Thoracic aorta (tissue), 2 donors: Measurements from ENCODE around the gene MACROH2A2. TPM values are rescaled to one million over a fixed set of nuclear protein-coding genes. Genes with fewer than 3 reads are reported as not detected.
A peak's percentile ranks its signal among the peaks of the same experiment; 100 is the strongest.
"Not testable (repeated sequence)": the region's sequence is repeated elsewhere in the genome, so short reads cannot be mapped to it uniquely, and the experiment has no call there.

Experiments
- ATAC-seq: fragments of 150-250 bp; one replicate; pipeline ENCODE4 v1.8.0; 2017; ENCODE audit warnings: low read depth; ENCODE audit not compliant: insufficient number of reproducible peaks, low FRiP score
- DNase-seq: peaks from one replicate; pipeline ENCODE4 v3.0.0-alpha.2; 2020; ENCODE audit warnings: low spot score
- H3K27ac ChIP-seq, 2 donors: fragments of 200-600 bp; sonication (generic); 1 replicate in 1 of 2; 2 replicates in 1 of 2; pipeline ENCODE4 v1.5.1; 2016; ENCODE audit warnings: mild to moderate bottlenecking in 2 of 2, moderate library complexity in 2 of 2
- H3K27me3 ChIP-seq: fragments of 200-600 bp; sonication (generic); replicated peaks from 2 replicates; pipeline ENCODE4 v1.6.0; 2016; ENCODE audit warnings: mild to moderate bottlenecking; ENCODE audit not compliant: insufficient read depth
- H3K36me3 ChIP-seq: fragments of 200-600 bp; sonication (generic); one replicate; pipeline ENCODE4 v1.5.1; 2016
- H3K4me1 ChIP-seq, 2 donors: fragments of 200-600 bp; sonication (generic); 1 replicate in 1 of 2; 2 replicates in 1 of 2; pipeline versions ENCODE4 v1.5.1 to v1.6.0; 2016; ENCODE audit warnings: low read depth in 2 of 2, mild to moderate bottlenecking in 1 of 2; ENCODE audit not compliant: control insufficient read depth in 1 of 2
- H3K4me3 ChIP-seq: fragments of 200-600 bp; sonication (generic); 2 replicates; pipeline ENCODE4 v1.5.1; 2016; ENCODE audit warnings: mild to moderate bottlenecking
- H3K9me3 ChIP-seq: fragments of 200-600 bp; sonication (generic); 2 replicates; pipeline ENCODE4 v1.5.1; 2016
- CTCF ChIP-seq: fragments of 200-600 bp; sonication (generic); IDR thresholded peaks from one replicate; pipeline ENCODE4 v1.5.1; 2019; ENCODE audit warnings: antibody characterized with exemption
- total RNA-seq, 2 donors: library from RNA; depleted of rRNA; stranded (reverse); fragments of >200 nt; gene quantifications; one replicate each; pipeline versions ENCODE4 v1.1.0 to v1.2.3, GENCODE V29; 2016

Gene MACROH2A2
- total RNA-seq, 2 donors from 2014 or later = 0.68 to 8.5 TPM

GRCh38 chr10:70098271-70098670 is 45.6 kb downstream of the MACROH2A2 start:
- Histone ChIP-seq H3K27ac (no peak overlapping the region), H3K36me3 (peaks cover 15% of the 10 kb centered on the region), H3K4me1 (no peaks in the 10 kb centered on the region), H3K9me3 (no peaks in the 10 kb centered on the region), H3K4me3 (no peak overlapping the region), H3K27me3 (no peaks in the 10 kb centered on the region)
- no peak for DNase-seq
- ATAC-seq = no peak
- TF ChIP-seq CTCF = no peak

- H3K27ac ChIP-seq, H3K4me1 ChIP-seq, H3K4me3 ChIP-seq, H3K9me3 ChIP-seq, ATAC-seq, H3K27me3 ChIP-seq, DNase-seq: not testable (repeated sequence)
- peaks cover 11% of the 10 kb centered on the region for H3K36me3 ChIP-seq
Observed at GRCh38 chr10:70101068-70101562, 48.5 kb downstream of the MACROH2A2 start.

- no peak for ATAC-seq
- Histone ChIP-seq H3K27me3 (no peaks in the 10 kb centered on the region), H3K4me3 (no peak overlapping the region), H3K36me3 (peaks cover 9% of the 10 kb centered on the region), H3K4me1 (no peaks in the 10 kb centered on the region), H3K27ac (no peak overlapping the region), H3K9me3 (no peaks in the 10 kb centered on the region)
- no peak for DNase-seq
- no peak for TF ChIP-seq CTCF
Observed at GRCh38 chr10:70101668-70102067, 49.0 kb downstream of the MACROH2A2 start.

GRCh38 chr10:70106958-70107791 is 54.5 kb downstream of the MACROH2A2 start:
- Histone ChIP-seq H3K27me3 (no peaks in the 10 kb centered on the region), H3K4me3 (no peak overlapping the region), H3K9me3 (no peaks in the 10 kb centered on the region), H3K27ac (no peak overlapping the region), H3K4me1 (no peaks in the 10 kb centered on the region), H3K36me3 (peaks cover 3% of the 10 kb centered on the region)
- TF ChIP-seq CTCF = peak; percentile 24
- DNase-seq (no peak), ATAC-seq (no peak)

- Histone ChIP-seq H3K9me3 (no peaks in the 10 kb centered on the region), H3K27ac (no peak overlapping the region), H3K36me3 (peaks cover 21% of the 10 kb centered on the region), H3K4me1 (no peaks in the 10 kb centered on the region), H3K27me3 (no peaks in the 10 kb centered on the region), H3K4me3 (no peak overlapping the region)
- no peak for ATAC-seq
- no peak for TF ChIP-seq CTCF
- DNase-seq = no peak
Observed at GRCh38 chr10:70109064-70109729, 56.6 kb downstream of the MACROH2A2 start.
